ENCODE results near the gene SNAPC2.
A peak's percentile ranks its signal among the peaks of the same experiment; 100 is the strongest.
"Not testable (repeated sequence)": the region's sequence is repeated elsewhere in the genome, so short reads cannot be mapped to it uniquely, and the experiment has no call there.

The SNAPC2 gene

DNA sequence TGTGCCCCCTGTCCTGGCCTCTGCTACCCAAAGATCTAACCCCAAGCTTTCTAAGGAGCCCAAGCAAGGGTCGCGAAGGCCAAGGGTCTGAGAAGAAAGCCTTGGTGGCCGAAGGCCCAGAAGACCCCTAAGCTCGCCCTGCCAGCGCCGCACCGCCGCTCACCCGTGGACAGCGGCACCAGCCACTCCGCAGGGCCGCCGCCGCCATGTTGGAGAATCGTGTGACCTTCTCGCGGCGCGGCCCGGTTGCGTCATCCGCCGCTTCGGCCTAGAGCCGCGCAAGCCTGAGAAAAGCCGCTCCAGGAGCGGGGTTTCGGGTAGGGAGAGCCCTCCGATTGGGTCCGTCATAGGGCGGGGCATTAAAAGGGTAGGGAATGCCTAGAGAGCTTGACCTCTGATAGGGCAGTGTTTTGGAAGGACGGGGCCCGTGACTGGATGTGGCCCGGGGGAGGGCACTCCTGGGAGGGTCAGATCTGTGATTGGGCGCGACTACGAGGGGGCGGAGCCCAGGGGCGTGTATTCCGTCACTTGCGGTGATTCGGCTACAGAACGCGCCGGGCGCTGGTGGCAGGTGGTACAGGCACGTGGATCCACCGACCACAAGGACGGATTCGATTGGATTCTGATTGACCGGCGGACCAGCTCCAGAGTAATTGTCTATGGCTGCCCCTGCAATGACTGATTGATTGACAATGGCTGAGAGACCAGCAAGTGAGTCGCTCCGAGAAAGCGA is 23.5 kb downstream of the SNAPC2 start, which contains the start of gene TIMM44:
Gene TIMM44, minus strand, starts transcription at position 223 of the 733 bp plus-strand sequence. Its CDS starts 15 bp downstream, at position 208.
- peak within 1 kb of the TSS; percentile 90 for H3K4me3 Mint-ChIP-seq
- H3K27me3 Mint-ChIP-seq = no peaks in the 10 kb centered on the region
- H3K9me3 Mint-ChIP-seq = no peaks in the 10 kb centered on the region
- peaks cover 44% of the 10 kb centered on the region for H3K4me1 Mint-ChIP-seq
- peak; percentile 98 for DNase-seq
- peak; percentile 99 for ATAC-seq
- H3K36me3 Mint-ChIP-seq (ENCODE audit: low read depth) = peaks cover 17% of the 10 kb centered on the region
- H3K27ac Mint-ChIP-seq = peak within 1 kb of the TSS; percentile 92

DNA sequence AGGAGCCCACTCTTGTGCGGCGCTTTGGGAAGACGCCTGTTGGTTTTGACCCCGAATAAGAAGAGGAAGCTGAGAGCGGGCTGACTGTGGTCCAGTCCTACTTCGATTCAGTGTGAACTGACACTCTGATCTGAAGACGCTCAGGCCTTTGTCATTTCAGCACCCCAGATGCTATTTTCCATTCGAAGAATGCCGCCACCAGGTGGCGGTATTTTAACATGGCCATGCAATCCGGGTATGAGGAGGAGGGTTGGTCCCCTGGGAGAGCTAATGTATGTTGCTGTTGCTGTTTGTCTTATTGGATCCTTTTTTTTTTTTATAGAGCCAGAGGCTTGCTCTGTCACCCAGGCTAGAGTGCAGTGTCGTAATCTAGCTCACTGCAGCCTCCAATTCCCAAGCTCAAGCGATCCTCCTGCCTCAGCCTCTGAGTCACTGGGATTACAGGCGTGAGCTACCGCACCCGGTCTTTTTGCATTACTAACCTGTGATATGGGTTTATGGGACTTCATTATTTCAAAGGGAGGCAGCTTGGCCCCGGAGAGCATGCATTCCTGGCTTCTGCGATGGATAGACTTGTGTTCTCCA is 24.1 kb downstream of the SNAPC2 start:
- DNase-seq (peak; percentile 88), ATAC-seq (peak; percentile 47)
- Mint-ChIP-seq H3K4me3 (peak overlapping the region; percentile 90), H3K27me3 (no peaks in the 10 kb centered on the region), H3K4me1 (peaks cover 41% of the 10 kb centered on the region), H3K27ac (peak overlapping the region; percentile 92), H3K36me3 (ENCODE audit: low read depth) (peaks cover 13% of the 10 kb centered on the region), H3K9me3 (no peaks in the 10 kb centered on the region)

DNA sequence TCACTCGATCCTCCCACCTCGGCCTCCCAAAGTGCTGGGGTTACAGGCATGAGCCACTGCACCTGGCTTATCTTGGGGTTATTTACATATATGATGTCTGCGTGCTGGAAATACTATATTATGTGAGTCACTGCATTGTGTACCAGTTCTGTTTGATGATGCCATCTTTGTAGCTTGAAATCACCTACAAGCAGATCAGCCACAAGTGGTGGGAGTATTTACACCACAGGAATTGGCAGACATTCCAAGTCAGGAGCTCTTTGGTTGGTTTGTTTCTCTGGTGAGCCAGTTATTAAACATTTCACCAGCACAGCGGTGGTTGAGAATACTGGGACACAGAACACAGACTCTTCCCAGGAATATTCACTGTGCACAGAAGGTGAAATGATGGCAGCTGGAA is 27.8 kb downstream of the SNAPC2 start:
- no peaks in the 10 kb centered on the region for H3K9me3 Mint-ChIP-seq
- no peak overlapping the region for H3K27ac Mint-ChIP-seq
- DNase-seq = no peak
- no peaks in the 10 kb centered on the region for H3K36me3 Mint-ChIP-seq (ENCODE audit: low read depth)
- no peaks in the 10 kb centered on the region for H3K27me3 Mint-ChIP-seq
- H3K4me1 Mint-ChIP-seq = peaks cover 22% of the 10 kb centered on the region
- ATAC-seq = no peak
- H3K4me3 Mint-ChIP-seq = no peak overlapping the region

DNA sequence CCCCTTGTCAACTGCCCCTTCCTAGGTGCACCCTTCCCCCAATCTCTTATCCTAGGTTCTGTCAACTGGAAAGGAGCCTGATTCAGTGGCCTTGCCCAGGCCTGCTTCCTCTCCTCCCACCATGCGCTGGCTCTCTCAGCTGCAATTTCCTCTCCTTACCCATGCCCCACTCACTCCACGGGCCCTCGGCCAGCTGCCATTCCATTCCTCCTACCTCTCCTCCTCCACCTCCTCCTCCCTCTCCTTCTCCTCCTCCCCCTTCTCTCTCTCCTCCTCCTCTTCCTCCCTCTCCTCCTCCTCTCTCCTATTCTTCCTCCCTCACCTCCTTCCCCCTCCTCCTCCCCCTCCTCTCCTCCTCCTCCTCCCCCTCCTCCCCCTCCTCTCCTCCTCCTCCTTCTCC is 32.9 kb downstream of the SNAPC2 start:
- no peak overlapping the region for H3K4me3 Mint-ChIP-seq
- no peak for DNase-seq
- H3K36me3 Mint-ChIP-seq (ENCODE audit: low read depth) = no peaks in the 10 kb centered on the region
- H3K27ac Mint-ChIP-seq = no peak overlapping the region
- no peaks in the 10 kb centered on the region for H3K9me3 Mint-ChIP-seq
- ATAC-seq = no peak
- peaks cover 3% of the 10 kb centered on the region for H3K4me1 Mint-ChIP-seq
- no peaks in the 10 kb centered on the region for H3K27me3 Mint-ChIP-seq

DNA sequence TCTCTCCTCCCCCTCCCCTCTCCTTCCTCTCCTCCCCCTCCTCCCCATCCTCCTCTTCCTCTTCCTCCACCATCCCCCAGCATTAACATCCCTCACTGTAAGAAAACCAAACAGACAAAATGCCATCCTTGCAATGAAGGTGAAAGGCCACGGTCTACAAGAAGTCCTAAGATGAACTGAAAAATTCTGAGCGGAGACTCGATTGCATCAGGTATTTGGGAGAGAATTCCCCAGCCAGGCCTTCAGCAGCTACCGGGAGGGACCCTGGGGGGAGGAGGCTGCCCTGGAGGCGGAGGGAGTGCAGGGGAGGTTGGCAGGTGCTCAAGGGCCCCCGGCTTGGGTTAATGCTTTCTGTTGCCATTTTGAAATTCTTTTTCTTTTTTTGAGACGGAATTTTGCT is 33.4 kb downstream of the SNAPC2 start:
- Mint-ChIP-seq H3K36me3 (ENCODE audit: low read depth) (no peaks in the 10 kb centered on the region), H3K4me1 (peaks cover 3% of the 10 kb centered on the region), H3K4me3 (no peak overlapping the region), H3K27me3 (no peaks in the 10 kb centered on the region), H3K27ac (no peak overlapping the region), H3K9me3 (no peaks in the 10 kb centered on the region)
- no peak for ATAC-seq
- no peak for DNase-seq

DNA sequence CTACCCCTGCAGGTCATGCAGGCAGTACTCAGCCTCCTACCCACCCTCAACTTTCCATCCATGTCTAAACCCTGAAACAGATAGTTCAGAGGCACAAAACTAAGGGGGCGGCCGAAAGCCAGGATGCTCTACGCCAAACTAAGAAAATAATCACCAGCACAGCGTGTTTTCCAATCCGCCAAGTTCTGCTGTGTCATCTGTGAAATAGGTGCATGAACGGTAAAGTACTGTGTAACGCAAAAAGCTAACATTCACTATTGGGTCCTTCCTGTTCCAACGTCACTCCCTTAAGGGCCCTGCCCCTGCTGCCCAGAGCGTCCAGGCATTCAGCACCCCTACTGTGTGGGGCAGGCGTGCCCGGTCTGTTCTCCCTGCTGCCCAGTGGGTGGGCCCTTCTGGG is 35.6 kb downstream of the SNAPC2 start:
- Mint-ChIP-seq H3K27ac (no peak overlapping the region), H3K27me3 (no peaks in the 10 kb centered on the region), H3K9me3 (no peaks in the 10 kb centered on the region), H3K4me1 (peaks cover 9% of the 10 kb centered on the region), H3K4me3 (no peak overlapping the region), H3K36me3 (ENCODE audit: low read depth) (no peaks in the 10 kb centered on the region)
- DNase-seq = no peak
- ATAC-seq = no peak

DNA sequence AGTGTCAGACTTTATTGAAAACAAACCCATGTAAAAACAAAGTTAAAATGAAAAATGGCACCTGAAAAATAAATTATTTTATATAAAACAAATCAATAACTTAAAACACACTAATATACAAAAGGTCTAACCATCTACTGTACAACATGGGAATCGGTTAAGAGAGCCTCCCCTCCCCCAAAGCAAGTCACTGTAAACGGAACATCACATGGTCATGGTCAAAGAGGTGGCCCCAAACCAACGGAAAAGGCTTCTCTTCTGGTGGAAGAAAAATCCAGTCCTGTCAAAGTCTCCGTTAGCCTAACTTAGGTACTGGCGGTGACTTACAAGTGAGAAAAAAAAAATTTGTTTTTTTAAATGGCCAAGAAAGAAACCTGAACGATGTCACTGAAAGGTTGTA is 39.1 kb downstream of the SNAPC2 start:
- H3K4me3 Mint-ChIP-seq = no peak overlapping the region
- peaks cover 8% of the 10 kb centered on the region for H3K36me3 Mint-ChIP-seq (ENCODE audit: low read depth)
- no peaks in the 10 kb centered on the region for H3K27me3 Mint-ChIP-seq
- peaks cover 9% of the 10 kb centered on the region for H3K4me1 Mint-ChIP-seq
- DNase-seq (no peak), ATAC-seq (no peak)
- no peaks in the 10 kb centered on the region for H3K9me3 Mint-ChIP-seq
- no peak overlapping the region for H3K27ac Mint-ChIP-seq

DNA sequence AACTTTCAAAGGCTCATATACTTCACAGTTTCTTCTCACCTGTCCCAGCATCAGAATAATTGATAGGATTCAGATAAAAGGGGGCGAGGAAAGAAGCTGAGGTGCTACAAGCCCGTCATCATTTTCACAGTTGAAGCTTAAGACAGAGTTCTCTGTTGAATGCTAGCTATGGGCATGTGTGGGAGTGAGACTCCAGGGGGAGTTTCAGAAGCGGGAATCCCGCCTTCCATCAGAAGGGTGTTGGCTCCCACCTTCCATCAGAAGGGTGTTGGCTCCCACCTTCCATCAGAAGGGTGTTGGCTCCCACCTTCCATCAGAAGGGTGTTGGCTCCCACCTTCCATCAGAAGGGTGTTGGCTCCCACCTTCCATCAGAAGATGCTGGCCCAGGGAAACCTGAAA is 40.9 kb downstream of the SNAPC2 start:
- ATAC-seq, H3K4me3 Mint-ChIP-seq, H3K27me3 Mint-ChIP-seq, H3K4me1 Mint-ChIP-seq, DNase-seq, H3K27ac Mint-ChIP-seq, H3K9me3 Mint-ChIP-seq: not testable (repeated sequence)
- H3K36me3 Mint-ChIP-seq (ENCODE audit: low read depth) = peaks cover 12% of the 10 kb centered on the region

DNA sequence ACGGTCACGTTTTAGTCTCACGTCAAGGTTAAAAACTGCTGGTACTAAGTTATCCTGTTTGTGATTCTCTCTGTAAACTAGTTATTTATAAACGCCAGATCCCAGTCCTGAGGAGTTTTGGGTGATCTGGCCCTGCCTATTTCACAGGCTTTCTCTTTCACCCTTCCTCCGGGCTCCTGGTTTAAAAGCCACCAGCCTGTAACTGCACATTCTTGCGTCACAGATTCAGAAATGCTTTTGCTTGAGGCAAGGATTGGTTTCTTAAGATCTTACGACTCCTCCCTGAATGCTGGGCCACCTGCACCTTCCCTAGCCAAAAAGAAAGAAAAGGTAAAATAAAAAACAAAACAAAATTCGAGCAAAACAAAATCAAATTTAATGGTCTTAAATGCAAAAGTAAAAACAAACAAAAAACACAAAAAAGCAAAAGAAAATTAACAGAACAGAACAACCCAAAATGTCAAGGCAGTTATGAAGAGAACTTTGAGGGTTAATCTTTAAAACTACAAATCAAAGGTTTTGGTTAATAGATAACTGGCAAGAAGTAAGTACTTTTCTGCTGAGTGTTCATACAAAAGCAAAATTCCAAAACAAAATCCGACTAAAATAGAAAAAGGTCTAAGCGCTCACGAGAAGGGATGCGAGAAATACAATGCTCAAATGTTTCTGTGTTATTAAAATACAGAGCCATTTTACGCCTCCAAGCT is 41.9 kb downstream of the SNAPC2 start:
- Mint-ChIP-seq H3K36me3 (ENCODE audit: low read depth) (peaks cover 17% of the 10 kb centered on the region), H3K4me3 (no peak overlapping the region), H3K27ac (no peak overlapping the region), H3K27me3 (no peaks in the 10 kb centered on the region), H3K4me1 (peaks cover 9% of the 10 kb centered on the region), H3K9me3 (no peaks in the 10 kb centered on the region)
- ATAC-seq (no peak), DNase-seq (no peak)

DNA sequence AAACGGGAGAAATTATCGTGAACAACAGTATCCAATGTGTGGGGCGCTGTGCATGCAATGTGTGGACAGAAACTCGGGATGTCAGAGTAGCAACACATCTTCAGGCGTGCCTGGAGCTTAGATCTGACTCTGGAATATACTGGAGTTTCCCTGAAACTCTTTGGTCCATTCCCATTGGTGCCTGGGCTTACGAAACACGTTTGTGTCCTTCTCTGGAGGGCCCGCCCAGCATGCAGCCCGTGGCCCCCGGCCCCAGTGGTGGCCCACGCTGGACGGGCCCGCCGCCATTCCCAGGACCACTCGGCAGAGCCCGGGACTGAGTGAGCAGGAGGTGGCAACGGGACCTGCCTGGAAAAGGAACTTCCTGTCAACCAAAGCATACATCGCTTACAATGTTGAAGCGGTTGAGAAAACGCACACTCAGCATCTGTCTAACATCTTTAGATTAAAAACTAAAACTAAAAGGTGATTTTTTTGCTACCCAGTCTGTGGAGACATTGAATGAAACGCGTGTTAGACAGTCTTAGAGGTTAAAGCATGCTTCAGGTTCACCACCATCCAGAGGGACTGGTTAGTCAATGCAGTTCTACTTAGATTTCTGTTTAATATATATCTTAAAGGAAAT is 42.6 kb downstream of the SNAPC2 start:
- H3K27ac Mint-ChIP-seq = no peak overlapping the region

DNA sequence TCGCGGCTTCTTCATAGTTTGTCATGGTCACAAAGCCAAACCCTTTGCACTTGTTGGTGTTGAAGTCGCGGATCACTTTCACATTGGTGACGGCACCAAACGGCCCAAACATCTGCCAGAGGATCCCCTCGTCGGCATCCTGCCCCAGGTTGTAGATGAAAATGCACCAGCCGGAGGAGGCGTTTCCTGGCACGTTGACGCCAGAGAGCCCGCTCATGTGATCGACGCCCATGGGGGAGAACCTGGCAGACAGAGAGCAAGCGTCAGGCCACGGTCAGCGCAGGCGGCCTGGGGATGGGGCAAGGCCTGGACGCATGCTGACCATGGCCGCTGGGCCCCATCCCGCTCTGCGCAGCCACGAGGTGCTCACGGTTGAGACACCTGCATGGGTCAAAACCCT is 43.4 kb downstream of the SNAPC2 start:
- no peaks in the 10 kb centered on the region for H3K27me3 Mint-ChIP-seq
- H3K9me3 Mint-ChIP-seq = no peaks in the 10 kb centered on the region
- H3K27ac Mint-ChIP-seq = no peak overlapping the region
- H3K36me3 Mint-ChIP-seq (ENCODE audit: low read depth) = peaks cover 24% of the 10 kb centered on the region
- H3K4me3 Mint-ChIP-seq = no peak overlapping the region
- peaks cover 6% of the 10 kb centered on the region for H3K4me1 Mint-ChIP-seq
- DNase-seq = no peak
- no peak for ATAC-seq

More for the DNA sequence above, 42.6 kb downstream of the SNAPC2 start:
- no peaks in the 10 kb centered on the region for H3K9me3 Mint-ChIP-seq
- no peak overlapping the region for H3K4me3 Mint-ChIP-seq
- ATAC-seq = no peak
- peaks cover 24% of the 10 kb centered on the region for H3K36me3 Mint-ChIP-seq (ENCODE audit: low read depth)
- H3K4me1 Mint-ChIP-seq = peaks cover 9% of the 10 kb centered on the region
- DNase-seq = no peak
- no peaks in the 10 kb centered on the region for H3K27me3 Mint-ChIP-seq

DNA sequence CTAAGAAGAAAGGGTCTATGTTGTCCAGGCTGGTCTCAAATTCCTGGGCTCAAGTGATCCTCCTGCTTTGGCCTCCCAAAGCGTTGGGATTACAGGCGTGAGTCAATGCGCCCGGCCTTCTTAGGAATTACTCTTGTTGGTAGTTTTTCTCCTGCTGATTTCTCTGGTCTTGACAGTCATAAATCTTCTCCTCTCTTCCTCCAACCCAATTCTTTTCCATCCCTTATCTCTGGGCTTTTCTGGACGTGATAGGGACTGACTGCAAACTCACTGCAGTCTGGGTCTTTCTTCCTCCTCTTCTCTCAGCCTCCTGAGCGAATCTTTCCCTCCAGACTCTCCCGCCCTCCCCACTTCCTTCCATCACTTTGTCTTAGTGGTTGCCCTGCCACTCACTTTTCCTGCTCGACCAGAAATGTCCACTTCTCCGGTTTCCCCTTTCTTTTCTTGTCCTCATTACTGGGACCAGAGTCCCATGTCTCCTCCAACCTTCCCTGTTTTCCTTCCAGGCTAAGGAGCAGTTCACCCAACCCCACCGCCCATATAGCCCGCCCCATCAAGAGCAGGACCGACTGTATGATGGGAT is 45.2 kb downstream of the SNAPC2 start:
- H3K4me3 Mint-ChIP-seq = no peak overlapping the region
- no peak for ATAC-seq
- H3K36me3 Mint-ChIP-seq (ENCODE audit: low read depth) = peaks cover 26% of the 10 kb centered on the region
- no peaks in the 10 kb centered on the region for H3K9me3 Mint-ChIP-seq
- peak overlapping the region; percentile 12 for H3K27ac Mint-ChIP-seq
- no peaks in the 10 kb centered on the region for H3K4me1 Mint-ChIP-seq
- H3K27me3 Mint-ChIP-seq = no peaks in the 10 kb centered on the region
- no peak for DNase-seq

DNA sequence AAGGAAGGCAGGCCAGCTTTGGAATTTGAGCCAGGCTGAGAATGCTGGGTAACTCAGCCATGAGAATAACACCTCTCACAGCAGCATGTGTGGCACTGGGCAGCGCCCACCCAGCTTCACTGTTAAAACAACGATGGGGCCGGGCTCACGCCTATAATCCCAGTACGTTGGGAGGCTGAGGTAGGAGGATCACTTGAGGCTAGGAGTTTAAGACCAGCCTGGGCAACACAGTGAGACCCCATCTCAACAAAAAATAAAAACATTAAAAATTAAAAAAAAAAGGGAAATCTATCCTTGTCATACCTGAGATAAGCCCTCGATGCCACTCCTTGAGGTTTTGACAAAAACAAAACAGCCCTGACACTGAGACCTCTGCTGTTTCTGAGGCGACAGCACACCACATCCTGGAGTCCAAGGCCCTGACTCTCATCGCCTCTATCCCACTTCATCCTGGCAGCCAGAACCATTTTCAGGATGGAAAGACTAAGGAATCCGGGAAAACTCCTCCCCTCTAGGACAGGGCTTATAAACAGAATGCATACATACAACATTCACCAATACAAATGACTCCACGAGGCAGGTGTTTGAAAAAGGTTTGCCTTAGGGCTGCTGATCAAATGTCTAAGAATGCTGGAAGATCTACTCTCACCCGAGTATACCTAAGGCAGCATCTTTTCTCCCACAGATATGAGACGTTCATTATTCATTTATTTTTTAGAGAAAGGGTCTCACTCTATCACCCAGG is 46.0 kb downstream of the SNAPC2 start:
- no peak for ATAC-seq
- H3K36me3 Mint-ChIP-seq (ENCODE audit: low read depth) = peaks cover 26% of the 10 kb centered on the region
- no peak overlapping the region for H3K4me3 Mint-ChIP-seq
- H3K4me1 Mint-ChIP-seq = no peaks in the 10 kb centered on the region
- DNase-seq = no peak
- H3K9me3 Mint-ChIP-seq = no peaks in the 10 kb centered on the region
- H3K27ac Mint-ChIP-seq = no peak overlapping the region
- no peaks in the 10 kb centered on the region for H3K27me3 Mint-ChIP-seq
